ENCODE measurements around the gene SETD6. TPM values are rescaled to one million over a fixed set of nuclear protein-coding genes. Genes with fewer than 3 reads are reported as not detected.
"Not testable (repeated sequence)": the region's sequence is repeated elsewhere in the genome, so short reads cannot be mapped to it uniquely, and the experiment has no call there.

The SETD6 gene
- total RNA-seq, 1 donor = 24.8 TPM

DNA sequence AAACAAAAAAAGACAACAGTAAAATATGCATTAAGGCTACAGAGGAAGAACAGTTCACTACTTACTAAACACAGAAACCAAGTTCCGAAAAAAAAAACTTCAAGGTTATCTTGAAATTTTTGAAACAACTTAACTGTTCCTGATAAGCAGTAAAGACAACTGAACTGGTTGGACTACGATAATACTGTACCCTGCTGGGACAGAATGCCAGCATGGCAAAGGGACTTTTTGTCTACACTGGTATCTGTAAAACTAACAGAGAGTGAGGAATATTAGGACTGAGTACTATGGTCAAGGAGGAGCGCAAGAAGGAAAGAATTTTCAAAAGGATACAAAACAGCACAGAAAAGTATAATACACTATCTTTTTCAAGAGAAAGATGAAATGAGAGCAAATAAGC lies 19.8 kb downstream of the SETD6 start:
- DNase-seq (ENCODE audit: low read depth in 2 of 3, low spot score in 2 of 3) = no peak

DNA sequence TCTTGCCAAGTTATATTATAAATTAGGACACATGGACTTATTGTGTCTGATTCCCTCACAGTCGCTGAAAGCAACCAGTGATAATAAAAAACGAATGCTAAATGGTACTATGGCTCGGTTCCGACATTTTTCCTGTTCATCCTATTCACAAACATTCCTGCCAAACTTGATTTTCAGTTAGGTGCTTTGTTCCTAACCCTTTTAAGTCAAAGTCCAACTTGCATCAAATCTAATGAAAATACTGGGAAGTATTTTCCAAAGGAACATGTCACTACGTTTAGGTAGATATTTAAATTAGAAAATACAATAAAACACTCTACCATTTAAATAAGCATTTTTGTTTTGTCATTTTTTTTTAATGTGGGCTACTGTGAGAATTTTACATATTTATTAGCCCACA lies 21.0 kb downstream of the SETD6 start:
- no peak for DNase-seq (ENCODE audit: low read depth in 2 of 3, low spot score in 2 of 3)

DNA sequence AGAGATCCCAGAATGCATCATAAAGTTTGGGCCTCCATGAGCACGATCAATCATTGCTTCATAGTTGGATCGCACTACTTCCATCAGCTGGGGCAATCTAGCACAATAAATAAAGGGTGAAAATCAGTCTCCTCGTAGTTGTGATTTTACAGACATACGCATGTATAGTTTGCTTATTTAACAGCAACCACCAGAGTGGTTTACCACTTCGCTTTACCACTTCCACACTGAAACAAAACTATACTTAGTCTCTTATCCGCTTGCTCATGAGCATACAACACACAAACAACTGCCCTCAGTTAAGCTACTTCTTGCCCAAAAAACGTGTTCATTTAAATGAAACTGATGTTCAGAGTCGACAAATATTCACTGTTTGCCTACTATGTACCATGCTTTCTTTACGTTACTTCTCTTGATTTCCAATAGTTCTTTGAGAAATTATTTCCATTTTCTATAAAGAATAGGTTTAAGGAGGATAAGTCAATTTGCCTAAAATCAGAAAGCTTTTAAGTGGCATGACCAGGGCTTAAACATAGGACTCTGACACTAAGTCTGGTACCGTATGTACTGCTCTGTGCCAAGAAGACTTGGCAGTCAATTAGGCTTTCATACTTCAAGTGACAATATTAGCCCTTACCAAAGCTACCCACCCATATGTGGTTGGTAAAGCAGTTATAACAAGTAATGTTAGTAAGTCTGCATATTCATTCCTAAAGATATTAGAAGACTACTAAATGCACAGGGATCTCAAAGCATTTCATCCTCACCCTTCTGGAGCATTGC lies 22.0 kb downstream of the SETD6 start:
- no peak for DNase-seq (ENCODE audit: low read depth in 2 of 3, low spot score in 2 of 3)

DNA sequence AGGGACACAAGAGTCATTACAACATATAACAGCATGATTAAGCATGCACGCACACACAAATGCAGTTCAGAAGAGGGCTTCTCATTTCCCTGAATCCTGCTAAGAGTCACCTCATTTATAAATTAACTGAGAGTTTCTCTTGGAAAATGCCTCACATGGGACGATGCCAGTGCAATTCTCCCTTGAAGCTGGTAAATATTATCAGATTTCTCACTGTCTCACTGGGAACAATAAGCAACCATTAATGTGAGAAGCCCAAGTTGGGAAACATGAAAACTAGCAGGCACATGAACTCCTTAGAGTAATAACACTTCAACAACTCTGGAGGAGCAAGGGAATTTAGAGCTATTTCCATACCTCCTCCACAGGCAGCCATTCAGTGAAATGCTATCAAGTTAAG lies 26.4 kb downstream of the SETD6 start:
- no peak for DNase-seq (ENCODE audit: low read depth in 2 of 3, low spot score in 2 of 3)

DNA sequence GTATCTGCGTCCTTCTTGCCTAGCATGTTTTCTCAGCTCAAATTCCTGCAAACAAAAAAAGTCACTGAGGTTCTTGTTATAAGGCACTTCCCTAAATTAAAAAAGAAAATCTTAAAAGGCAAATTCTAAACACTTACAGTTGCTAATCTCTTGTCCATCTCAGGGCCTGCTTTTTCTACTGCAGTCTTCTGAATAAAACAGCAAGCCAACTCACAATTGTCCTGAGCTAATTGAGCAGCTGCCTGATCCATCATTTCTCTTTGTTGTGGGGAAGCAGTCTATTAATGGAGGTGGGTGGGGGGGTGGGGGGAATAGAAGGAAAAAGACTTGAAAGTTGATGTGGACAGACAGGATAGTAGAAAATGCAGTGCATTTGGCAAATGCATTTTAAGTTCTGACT lies 27.0 kb downstream of the SETD6 start:
- no peak for DNase-seq (ENCODE audit: low read depth in 2 of 3, low spot score in 2 of 3)

DNA sequence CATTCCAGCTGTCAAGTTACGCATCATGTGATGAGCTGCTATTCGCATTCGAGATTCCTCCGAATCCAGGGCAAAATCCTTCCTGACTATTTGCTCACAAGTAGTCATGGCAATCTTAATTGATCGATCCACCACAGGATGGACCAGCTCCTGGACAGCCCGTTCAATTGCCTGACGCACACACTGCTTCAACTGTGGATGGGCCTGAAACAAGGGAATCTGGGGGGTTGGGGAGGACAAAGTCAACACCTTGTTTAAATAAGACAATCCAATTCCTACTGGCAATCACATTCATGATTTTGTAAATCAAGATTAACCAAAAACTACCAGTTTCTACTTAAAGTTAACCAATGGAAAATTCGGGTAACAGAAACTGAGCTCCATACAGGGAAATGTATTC lies 28.4 kb downstream of the SETD6 start:
- DNase-seq (ENCODE audit: low read depth in 2 of 3, low spot score in 2 of 3) = no peak

DNA sequence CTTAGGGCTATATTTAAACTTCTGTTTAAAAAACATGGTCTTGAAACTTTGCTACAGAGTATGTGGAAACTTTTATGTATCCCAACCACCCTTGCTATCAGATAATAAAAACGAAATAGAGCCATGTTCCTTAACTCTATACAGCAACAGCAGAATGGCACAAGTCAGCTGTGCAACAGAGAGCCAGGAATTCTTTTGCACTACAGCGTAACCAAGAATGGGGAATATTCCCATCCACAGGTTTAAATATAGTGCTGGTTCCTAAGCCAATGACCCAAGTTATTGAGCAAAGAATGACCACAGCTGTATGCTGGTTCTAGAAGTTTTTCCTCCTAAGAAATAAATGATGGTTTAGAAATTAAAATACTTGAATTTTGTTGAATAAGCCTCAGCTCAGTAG lies 33.1 kb downstream of the SETD6 start:
- DNase-seq (ENCODE audit: low read depth in 2 of 3, low spot score in 2 of 3) = no peak

DNA sequence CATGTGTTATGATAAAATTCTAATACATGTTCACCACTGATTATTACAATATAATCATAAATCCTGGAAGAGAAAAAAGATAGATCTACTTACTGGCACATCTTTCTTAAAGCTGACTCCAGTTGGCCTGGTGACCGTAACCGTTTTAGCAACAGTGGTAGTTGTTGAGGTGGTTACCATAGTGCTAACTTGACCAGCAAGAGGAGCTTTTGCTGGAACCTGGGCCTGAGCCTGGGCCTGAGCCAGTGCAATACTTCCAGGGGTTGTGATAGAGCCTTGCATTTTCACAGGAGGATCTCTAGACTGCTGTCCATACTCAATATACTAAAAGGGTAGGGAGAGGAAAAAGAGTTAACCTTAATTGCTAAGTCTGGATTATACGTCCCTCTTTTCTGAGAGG lies 36.2 kb downstream of the SETD6 start:
- DNase-seq (ENCODE audit: low read depth in 2 of 3, low spot score in 2 of 3) = no peak

DNA sequence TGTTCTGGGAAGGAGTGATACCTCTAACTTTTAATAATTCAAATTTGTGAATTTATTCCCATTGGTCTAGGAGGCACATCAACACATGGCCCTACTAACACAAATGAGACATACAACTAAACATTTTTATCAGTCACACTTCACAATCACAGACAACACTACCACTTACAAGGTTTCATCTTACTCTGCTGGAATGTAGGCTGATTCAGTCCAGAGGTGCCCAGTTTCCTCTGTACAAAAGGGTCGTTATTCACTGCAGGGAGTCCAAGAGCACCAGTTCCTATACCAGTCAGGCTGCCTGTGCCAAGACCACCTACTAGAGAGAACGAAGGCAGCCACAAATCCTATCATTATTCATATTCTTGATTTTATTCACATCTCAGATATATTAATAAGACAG lies 41.4 kb downstream of the SETD6 start:
- DNase-seq (ENCODE audit: low read depth in 2 of 3, low spot score in 2 of 3) = no peak

DNA sequence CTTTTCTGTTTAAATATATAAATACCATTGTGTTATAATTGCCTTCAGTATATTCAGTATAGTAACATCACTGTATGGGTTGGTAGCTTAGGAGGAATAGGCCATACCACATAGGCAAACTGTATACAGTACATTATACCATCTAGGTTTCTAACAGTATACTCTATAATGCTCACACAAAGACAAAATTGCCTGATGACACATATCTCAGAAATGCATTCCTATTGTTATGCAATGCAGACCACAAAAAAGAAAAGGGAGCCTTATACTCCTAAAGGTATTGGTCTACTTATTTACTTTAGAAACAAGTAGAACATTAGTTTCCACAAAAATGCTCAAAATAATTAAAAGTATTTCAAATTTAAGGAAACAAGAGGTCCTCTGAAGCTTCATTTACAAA lies 47.9 kb downstream of the SETD6 start:
- DNase-seq (ENCODE audit: low read depth in 2 of 3, low spot score in 2 of 3) = no peak

DNA sequence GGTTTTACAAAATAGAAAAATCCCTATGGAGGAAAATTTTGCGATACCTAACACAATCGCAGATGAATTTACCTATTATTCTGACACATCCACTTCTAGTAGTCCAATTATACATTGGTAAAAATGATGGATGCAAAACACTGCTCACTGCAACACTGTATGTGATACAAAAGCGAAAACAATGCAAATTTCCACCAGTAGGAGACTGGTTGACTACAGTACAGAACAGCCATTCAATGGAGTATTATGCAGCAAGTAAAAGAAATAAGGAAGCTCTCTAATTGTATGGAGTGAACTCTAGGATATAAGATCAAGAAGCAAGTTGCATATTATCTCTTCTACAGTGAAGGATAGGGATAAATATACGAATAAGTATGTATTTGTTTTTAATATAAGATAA lies 48.5 kb downstream of the SETD6 start:
- peak in 1 of 3 donors; percentile 3 for DNase-seq (ENCODE audit: low read depth in 2 of 3, low spot score in 2 of 3)

DNA sequence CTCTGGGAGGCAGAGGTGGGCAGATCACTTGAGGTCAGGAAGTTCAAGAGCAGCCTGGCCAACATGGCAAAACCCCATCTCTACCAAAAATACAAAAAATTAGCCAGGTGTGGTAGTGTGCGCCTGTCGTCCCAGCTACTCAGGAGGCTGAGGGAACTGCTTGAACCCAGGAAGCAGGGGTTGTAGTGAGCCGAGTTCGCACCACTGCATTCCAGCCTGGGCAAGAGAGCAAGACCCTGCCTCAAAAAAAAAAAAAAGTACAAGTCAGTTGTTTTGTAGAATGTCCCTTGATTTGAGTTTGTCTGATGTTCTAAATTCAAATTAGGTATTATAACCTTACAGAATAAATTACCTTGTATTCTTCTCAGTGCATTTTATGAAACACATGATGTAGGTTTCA lies 50.4 kb downstream of the SETD6 start:
- not testable (repeated sequence) for DNase-seq (ENCODE audit: low read depth in 2 of 3, low spot score in 2 of 3)

Small RNA genes lying within 50 kb of the gene (small RNA-seq; reads per million reads assigned to genes)
- not detected for gene RNU6-103P
- gene SNORA46 = 1,056 reads per million, percentile 99 among the genes with 10 or more reads in this experiment
- gene SNORA50A = not detected

Other genes with a start within 250 kb of the SETD6 start
- gene PRSS54, start 220.5 kb upstream of the SETD6 start, total RNA-seq = not detected
- 4.3 TPM for gene GINS3, start 123.0 kb upstream of the SETD6 start, total RNA-seq
- gene NDRG4, start 15.4 kb upstream of the SETD6 start, total RNA-seq = 6.7 TPM
- gene CNOT1, start 114.3 kb downstream of the SETD6 start, total RNA-seq = 233 TPM
- 18.6 TPM for gene SLC38A7, start 169.3 kb downstream of the SETD6 start, total RNA-seq
- gene GOT2, start 218.8 kb downstream of the SETD6 start, total RNA-seq = 21.8 TPM